ENCODE results near the gene RNF208.

RNF208 gene

GRCh38 chr9:137224830-137225694, 3.0 kb upstream of the RNF208 start, which contains the start of gene CYSRT1:
TSS of gene CYSRT1 (plus strand) at chr9:137225174. CDS start at chr9:137225622, 448 bp downstream.
- DNase-seq (ENCODE audit: low read depth) = no peak
- TF ChIP-seq MYC (IDR thresholded peaks at IDR 0.05; ENCODE audit: low read depth, low read length) (no peak), POLR2A (IDR thresholded peaks at IDR 0.05; ENCODE audit: extremely low read depth, insufficient read length) (no peak), CTCF (IDR thresholded peaks at IDR 0.05; ENCODE audit: low read depth, low read length) (no peak), MAX (IDR thresholded peaks at IDR 0.05; ENCODE audit: low read depth, low read length) (no peak)
- H3K4me3 ChIP-seq (ENCODE audit: low read depth, low read length) = peak within 1 kb of the TSS; percentile 68

GRCh38 chr9:137223078-137223970, 1.3 kb upstream of the RNF208 start:
- peak; percentile 96 for DNase-seq (ENCODE audit: low read depth)
- no peak for TF ChIP-seq CTCF (IDR thresholded peaks at IDR 0.05; ENCODE audit: low read depth, low read length)
- peak; percentile 76 for TF ChIP-seq MAX (IDR thresholded peaks at IDR 0.05; ENCODE audit: low read depth, low read length)
- TF ChIP-seq POLR2A (IDR thresholded peaks at IDR 0.05; ENCODE audit: extremely low read depth, insufficient read length) = peak; percentile 71
- TF ChIP-seq MYC (IDR thresholded peaks at IDR 0.05; ENCODE audit: low read depth, low read length) = peak; percentile 80
- H3K4me3 ChIP-seq (ENCODE audit: low read depth, low read length) = peak overlapping the region; percentile 68

- DNase-seq (ENCODE audit: low read depth) = no peak
- H3K4me3 ChIP-seq (ENCODE audit: low read depth, low read length) = no peak overlapping the region
- no peak for TF ChIP-seq POLR2A (IDR thresholded peaks at IDR 0.05; ENCODE audit: extremely low read depth, insufficient read length)
- TF ChIP-seq MAX (IDR thresholded peaks at IDR 0.05; ENCODE audit: low read depth, low read length) = no peak
- TF ChIP-seq MYC (IDR thresholded peaks at IDR 0.05; ENCODE audit: low read depth, low read length) = no peak
- TF ChIP-seq CTCF (IDR thresholded peaks at IDR 0.05; ENCODE audit: low read depth, low read length) = no peak
These were observed 431 bp downstream of the RNF208 start for GRCh38 chr9:137221506-137222111.

- no peak for DNase-seq (ENCODE audit: low read depth)
- H3K4me3 ChIP-seq (ENCODE audit: low read depth, low read length) = no peak overlapping the region
- no peak for TF ChIP-seq CTCF (IDR thresholded peaks at IDR 0.05; ENCODE audit: low read depth, low read length)
- no peak for TF ChIP-seq MYC (IDR thresholded peaks at IDR 0.05; ENCODE audit: low read depth, low read length)
- TF ChIP-seq POLR2A (IDR thresholded peaks at IDR 0.05; ENCODE audit: extremely low read depth, insufficient read length) = no peak
- no peak for TF ChIP-seq MAX (IDR thresholded peaks at IDR 0.05; ENCODE audit: low read depth, low read length)
These were observed 940 bp downstream of the RNF208 start for GRCh38 chr9:137221095-137221505.

GRCh38 chr9:137220317-137221094, 1.5 kb downstream of the RNF208 start:
- DNase-seq (ENCODE audit: low read depth) = no peak
- TF ChIP-seq MYC (IDR thresholded peaks at IDR 0.05; ENCODE audit: low read depth, low read length) (no peak), CTCF (IDR thresholded peaks at IDR 0.05; ENCODE audit: low read depth, low read length) (no peak), MAX (IDR thresholded peaks at IDR 0.05; ENCODE audit: low read depth, low read length) (no peak), POLR2A (IDR thresholded peaks at IDR 0.05; ENCODE audit: extremely low read depth, insufficient read length) (no peak)

More at GRCh38 chr9:137220317-137221094, 1.5 kb downstream of the RNF208 start:
- no peak overlapping the region for H3K4me3 ChIP-seq (ENCODE audit: low read depth, low read length)

All from NB4 (cell line).